Measurements from ENCODE around the gene C6orf58. TPM values are rescaled to one million over a fixed set of nuclear protein-coding genes. Genes with fewer than 3 reads are reported as not detected.

The C6orf58 gene
- total and polyA plus RNA-seq, 9 donors, result 0.74 TPM; not detected in 8

GRCh38 chr6:127608554-127609270 is 31.7 kb downstream of the C6orf58 start:
- H3K36me3 ChIP-seq, result no peaks in the 10 kb centered on the region
- DNase-seq, result no peak
- H3K9me3 ChIP-seq, result no peaks in the 10 kb centered on the region
- no peak overlapping the region for H3K4me3 ChIP-seq
- H3K27me3 ChIP-seq, result peaks cover 3% of the 10 kb centered on the region
- no peak overlapping the region for H3K27ac ChIP-seq
- TF ChIP-seq, protein P1, sequence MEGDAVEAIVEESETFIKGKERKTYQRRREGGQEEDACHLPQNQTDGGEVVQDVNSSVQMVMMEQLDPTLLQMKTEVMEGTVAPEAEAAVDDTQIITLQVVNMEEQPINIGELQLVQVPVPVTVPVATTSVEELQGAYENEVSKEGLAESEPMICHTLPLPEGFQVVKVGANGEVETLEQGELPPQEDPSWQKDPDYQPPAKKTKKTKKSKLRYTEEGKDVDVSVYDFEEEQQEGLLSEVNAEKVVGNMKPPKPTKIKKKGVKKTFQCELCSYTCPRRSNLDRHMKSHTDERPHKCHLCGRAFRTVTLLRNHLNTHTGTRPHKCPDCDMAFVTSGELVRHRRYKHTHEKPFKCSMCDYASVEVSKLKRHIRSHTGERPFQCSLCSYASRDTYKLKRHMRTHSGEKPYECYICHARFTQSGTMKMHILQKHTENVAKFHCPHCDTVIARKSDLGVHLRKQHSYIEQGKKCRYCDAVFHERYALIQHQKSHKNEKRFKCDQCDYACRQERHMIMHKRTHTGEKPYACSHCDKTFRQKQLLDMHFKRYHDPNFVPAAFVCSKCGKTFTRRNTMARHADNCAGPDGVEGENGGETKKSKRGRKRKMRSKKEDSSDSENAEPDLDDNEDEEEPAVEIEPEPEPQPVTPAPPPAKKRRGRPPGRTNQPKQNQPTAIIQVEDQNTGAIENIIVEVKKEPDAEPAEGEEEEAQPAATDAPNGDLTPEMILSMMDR (IDR thresholded peaks at IDR 0.05), result no peak
- TF ChIP-seq POLR2A (IDR thresholded peaks at IDR 0.05), result no peak
- H3K4me1 ChIP-seq (ENCODE audit: insufficient read depth), result no peaks in the 10 kb centered on the region
- WGBS, 3 donors, result 70 to 86% (median 71%) methylated on average over 3 of the region's 3 CpGs
- intact Hi-C loops (cut with DNase I), result no loop called here

- H3K36me3 ChIP-seq, result no peaks in the 10 kb centered on the region
- intact Hi-C loops (cut with DNase I), result no loop called here
- no peak overlapping the region for H3K27ac ChIP-seq
- TF ChIP-seq POLR2A (IDR thresholded peaks at IDR 0.05) (no peak), EP300 (IDR thresholded peaks at IDR 0.05) (no peak)
- TF ChIP-seq, protein P1 (IDR thresholded peaks at IDR 0.05), result no peak
- H3K4me1 ChIP-seq (ENCODE audit: insufficient read depth), result no peaks in the 10 kb centered on the region
- DNase-seq, result no peak
- H3K4me3 ChIP-seq, result no peak overlapping the region
- H3K9me3 ChIP-seq, result no peaks in the 10 kb centered on the region
- 78 to 82% (median 81%) methylated on average over 5 of the region's 5 CpGs for WGBS, 3 donors
- no peaks in the 10 kb centered on the region for H3K27me3 ChIP-seq
Observed at GRCh38 chr6:127618729-127619128, 41.8 kb downstream of the C6orf58 start.

GRCh38 chr6:127630800-127631199 is 53.8 kb downstream of the C6orf58 start:
- no peaks in the 10 kb centered on the region for H3K27me3 ChIP-seq
- 75 to 79% (median 78%) methylated on average over 1 of the region's 1 CpG for WGBS, 3 donors
- H3K4me3 ChIP-seq, result no peak overlapping the region
- H3K27ac ChIP-seq, result no peak overlapping the region
- H3K4me1 ChIP-seq (ENCODE audit: insufficient read depth), result no peaks in the 10 kb centered on the region
- TF ChIP-seq EP300 (IDR thresholded peaks at IDR 0.05), result no peak
- TF ChIP-seq, protein P1 (IDR thresholded peaks at IDR 0.05), result no peak
- no peak for TF ChIP-seq POLR2A (IDR thresholded peaks at IDR 0.05)
- no peak for DNase-seq
- intact Hi-C loops (cut with DNase I), result no loop called here
- H3K9me3 ChIP-seq, result no peaks in the 10 kb centered on the region
- no peaks in the 10 kb centered on the region for H3K36me3 ChIP-seq

DNA sequence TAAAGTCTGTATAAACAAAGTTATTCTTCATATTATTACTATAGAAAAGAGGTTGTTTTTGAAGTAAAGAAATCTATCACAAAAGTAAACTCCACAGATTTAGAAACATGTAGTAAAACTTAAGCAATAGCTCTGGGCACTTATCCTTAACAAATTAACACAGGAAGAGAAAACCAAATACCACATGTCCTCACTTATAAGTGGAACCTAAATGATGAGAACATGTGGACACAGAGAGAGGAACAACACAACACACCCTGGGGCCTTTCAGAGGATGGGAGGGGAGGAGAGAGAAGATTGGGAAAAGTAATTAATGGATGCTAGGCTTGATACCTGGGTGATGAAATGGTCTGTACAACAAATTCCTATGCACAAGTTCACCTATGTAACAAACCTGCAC is 57.2 kb downstream of the C6orf58 start:
- intact Hi-C loops (cut with DNase I), result no loop called here
- DNase-seq, result no peak
- Histone ChIP-seq H3K27ac (no peak overlapping the region), H3K9me3 (no peaks in the 10 kb centered on the region), H3K27me3 (no peaks in the 10 kb centered on the region), H3K36me3 (no peaks in the 10 kb centered on the region), H3K4me1 (ENCODE audit: insufficient read depth) (no peaks in the 10 kb centered on the region), H3K4me3 (no peak overlapping the region)
- TF ChIP-seq, protein P1 (IDR thresholded peaks at IDR 0.05), result no peak
- TF ChIP-seq EP300 (IDR thresholded peaks at IDR 0.05) (no peak), POLR2A (IDR thresholded peaks at IDR 0.05) (no peak)

All from ovary (tissue), 9 donors.